ENCODE results near the gene TMBIM1.
A peak's percentile ranks its signal among the peaks of the same experiment; 100 is the strongest.
"Not testable (repeated sequence)": the region's sequence is repeated elsewhere in the genome, so short reads cannot be mapped to it uniquely, and the experiment has no call there.

Gene TMBIM1

DNA sequence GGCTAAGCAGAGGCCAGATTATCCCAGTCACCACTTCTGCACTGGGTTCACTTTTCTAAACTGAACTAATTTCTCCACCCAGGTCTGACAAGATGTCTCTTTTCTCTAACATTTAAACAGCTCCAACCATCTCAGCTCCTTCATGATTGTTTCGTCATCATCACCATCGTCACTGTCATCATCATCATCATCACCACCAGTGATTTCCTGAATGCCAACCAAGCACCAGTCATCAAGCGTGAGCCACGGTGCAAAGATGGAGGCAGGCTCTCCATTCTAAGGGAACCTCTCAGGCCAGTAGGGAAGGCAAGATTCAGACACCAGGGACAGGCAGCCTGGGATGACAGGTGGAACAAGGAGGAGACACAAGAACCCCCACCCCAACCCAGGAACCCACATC is 25.5 kb upstream of the TMBIM1 start:
- no peak for DNase-seq

DNA sequence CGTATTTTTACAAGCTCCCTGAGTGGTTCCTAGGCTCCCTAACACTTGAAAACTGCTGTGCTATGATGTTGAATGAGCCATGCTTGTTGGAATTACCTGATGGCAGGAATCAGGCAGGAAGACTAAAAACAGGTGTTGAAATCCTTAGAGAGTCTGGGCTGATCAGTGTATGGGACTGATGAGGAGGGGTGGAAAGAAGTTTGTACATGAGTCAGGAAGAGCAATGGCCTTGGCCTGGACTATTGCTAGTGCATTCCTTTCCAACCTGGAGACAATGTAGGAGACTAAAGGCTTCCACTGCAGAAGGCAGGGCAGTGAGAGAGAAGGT is 25.0 kb upstream of the TMBIM1 start:
- no peak for DNase-seq

DNA sequence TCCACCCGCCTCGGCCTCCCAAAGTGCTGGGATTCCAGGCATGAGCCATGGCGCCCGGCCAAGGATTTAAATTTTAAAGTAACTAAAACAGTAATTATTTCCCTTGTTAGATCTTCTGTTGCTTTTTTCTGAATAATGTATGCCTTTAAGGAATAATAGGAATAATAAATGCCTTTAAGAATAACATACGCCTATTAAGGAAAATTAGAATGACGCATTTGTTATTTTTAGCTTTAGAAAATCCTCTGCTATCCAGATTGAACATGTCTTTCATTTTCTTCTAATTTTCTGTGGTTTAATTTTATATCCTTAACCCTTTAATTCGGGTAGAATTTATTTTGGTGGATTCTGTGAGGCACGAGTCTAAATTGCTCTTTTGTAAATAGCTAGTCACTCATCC is 23.1 kb upstream of the TMBIM1 start:
- DNase-seq = no peak

DNA sequence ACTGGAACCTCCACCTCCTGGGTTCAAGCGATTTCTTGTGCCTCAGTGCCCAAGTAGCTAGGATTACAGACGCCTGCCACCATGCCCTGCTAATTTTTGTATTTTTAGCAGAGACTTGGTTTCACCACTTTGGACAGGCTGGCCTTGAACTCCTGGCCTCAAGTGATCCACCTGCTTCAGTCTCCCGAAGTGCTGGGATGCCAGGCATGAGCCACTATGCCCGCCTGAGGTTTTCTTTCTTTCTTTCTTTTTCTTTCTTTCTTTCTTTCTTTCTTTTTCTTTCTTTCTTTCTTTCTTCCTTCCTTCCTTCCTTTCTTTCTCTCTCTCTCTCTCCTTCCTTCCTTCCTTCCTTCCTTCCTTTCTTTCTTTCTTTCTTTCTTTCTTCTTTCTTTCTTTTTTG is 22.5 kb upstream of the TMBIM1 start:
- DNase-seq = not testable (repeated sequence)

DNA sequence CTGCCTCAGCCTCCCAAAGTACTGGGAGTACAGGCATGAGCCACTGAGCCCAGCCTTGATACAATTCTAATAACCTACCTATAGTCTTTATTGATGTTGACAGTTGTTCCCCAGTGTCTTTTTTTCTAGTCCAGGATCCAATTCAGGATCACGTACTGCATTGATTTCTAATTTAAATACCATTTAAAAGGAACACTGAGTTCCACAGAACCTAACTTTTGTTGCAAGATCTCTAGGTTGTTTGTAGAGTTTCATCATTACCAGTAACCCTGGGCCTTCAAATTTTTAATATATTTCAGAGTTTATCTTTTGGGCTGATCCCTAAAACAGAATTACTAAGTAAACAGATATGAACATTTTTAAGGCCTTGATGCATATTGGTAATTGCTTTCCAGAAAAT is 21.1 kb upstream of the TMBIM1 start:
- no peak for DNase-seq

DNA sequence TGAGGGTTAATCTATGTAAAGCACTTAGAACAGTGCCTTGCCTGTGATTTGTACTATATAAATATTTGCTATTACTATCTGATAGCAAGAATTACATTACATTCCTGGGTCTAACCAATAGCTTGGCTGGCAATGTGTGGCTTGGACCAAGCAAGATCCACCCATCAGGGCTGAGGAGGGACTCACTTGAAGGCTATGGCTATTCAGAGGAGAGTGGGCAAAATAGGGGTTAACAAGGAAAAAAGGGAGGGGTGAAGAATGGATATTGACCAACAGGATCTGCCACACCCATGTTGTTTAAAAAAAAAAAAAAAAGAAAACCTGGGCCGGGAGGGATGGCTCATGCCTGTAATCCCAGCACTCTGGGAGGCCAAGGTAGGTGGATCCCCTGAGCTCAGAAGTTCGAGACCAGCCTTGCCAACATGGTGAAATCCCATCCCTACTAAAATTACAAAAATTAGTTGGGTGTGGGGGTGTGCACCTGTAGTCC is 20.0 kb upstream of the TMBIM1 start:
- DNase-seq = no peak

DNA sequence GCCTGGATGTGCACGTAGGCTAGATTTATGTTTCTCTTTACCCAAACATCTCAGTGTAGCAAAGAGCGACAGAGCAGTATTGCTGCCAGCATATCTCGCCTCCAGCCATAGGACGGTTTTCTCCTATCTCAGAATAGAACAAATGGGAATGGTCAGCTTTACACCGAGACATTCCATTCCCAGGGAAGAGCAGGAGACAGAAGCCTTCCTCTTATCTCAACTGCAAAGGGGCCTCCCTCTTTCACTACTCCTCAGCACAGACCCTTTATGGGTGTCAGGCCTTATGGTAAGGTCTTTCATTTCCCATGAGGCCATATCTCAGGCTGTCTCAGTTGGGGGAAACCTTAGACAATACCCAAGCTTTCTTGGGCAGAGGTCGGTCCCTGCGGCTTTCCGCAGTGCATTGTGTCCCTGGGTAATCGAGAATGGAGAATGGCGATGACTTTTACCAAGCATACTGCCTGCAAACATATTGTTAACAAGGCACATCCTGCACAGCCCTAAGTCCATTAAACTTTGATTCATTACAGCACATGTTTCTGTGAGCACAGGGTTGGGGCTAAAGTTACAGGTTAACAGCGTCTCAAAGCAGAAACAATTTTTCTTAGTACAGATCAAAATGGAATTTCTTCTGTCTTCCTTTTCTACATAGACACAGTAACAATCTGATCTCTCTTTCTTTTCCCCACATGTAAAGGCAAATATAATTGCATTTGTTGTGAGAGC is 19.4 kb upstream of the TMBIM1 start:
- DNase-seq = not testable (repeated sequence)

DNA sequence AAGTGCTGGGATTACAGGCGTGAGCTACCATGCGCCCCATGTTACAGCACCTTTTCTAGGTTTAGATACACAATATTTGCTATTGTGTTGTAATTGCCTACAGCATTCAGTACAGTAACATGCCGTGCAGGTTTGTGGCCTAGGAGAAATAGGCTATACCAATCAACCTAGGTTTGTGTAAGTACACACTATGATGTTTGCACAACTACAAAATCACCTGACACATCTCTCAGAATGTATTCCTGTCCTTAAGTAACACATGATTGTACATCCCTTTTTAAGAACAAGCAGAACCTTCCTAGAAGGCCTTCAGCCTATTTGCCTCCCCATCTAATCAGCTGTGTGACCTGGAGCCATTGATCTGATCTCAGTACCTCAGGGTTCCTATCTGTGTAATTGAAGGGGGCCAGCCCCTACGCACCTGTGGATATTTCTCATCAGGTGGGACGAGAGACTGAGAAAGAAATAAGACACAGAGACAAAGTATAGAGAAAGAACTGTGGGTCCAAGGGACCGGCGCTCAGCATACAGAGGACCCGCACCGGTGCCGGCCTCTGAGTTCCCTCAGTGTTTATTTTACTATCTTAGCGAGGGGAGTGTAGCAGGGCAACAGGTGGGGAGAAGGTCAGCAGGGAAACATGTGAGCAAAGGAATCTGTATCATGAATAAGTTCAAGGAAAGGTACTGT is 18.7 kb upstream of the TMBIM1 start:
- no peak for DNase-seq

DNA sequence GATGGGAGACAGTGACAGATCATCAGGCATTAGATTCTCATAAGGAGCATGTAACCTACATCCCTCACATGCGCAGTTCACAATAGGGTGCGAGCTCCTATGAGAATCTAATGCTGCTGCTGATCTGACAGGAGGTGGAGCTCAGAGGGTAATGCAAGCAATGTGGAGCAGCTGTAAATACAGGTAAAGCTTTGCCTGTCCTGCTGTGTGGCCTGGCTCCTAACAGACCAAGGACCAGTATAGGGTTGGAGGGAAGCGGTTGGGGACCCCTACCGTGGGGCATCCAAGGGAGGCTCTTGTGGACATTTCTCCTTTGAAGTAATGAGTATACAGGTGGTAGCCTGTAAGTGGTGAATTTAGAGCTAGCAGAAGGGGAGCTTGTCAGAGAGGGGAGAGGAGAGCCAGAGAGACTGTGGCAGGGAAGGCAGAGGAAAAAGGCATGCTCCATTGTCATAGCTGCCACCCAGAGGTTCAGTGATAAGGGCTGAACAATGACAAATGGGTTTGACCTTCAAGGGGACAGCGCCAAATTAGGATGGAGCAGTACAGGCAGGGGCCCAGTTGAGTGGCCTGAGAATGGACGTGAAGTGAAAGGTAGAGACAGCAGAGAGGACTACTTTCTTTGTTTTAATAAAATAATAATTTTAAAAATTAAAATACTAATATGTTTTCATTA is 15.2 kb upstream of the TMBIM1 start:
- no peak for DNase-seq

DNA sequence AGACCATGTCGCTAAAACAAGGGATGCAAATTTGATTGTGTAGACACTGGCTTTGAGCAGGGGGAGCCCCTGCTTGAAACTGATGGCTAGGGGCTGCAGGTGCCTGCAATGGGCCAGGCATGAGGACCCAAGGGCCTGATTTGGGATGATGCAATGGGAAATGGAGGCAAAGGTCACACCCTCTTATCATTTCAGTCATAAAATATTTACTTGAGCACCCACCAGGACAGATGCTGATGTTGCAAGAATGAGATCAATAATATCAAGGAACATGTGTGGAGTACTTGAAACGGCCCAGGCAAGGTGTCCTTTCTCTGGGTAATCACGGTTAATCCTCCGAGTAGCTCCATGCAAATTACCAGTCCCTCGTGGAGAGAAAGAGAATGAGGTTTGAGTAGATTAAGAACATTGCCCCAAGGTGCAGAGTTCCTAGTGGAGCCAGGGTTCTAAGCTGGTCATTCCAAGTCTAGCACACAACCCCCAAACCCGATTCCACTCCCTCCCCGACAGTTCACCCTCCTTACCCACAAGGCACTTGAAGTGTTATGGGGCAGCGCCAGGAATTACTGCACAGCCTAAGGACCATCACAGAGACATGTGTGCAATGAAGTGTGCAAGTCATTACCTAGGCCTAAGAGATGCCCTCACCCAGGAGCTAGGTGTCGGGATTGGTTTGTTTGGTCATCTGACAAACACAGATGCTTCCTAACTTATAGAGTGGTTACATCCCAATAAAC is 14.0 kb upstream of the TMBIM1 start:
- no peak for DNase-seq

DNA sequence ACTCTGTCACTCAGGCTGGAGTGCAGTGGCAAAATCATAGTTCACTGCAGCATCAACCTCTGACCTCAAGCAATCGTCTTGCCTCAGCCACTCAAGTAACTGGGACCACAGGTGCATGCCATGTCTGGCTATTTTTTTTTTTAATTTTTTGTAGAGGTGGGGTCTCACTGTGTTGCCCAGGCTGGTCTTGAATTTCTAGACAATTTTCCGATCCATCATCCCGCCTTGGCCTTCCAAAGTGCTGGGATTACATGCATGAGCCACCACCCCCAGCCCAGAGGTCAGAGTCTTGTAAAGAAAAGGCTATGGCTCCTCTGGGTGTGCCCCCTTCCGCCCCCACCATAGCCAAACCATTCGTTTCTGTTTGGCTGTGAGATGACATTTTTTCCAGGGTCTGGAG is 13.1 kb upstream of the TMBIM1 start:
- DNase-seq = no peak

DNA sequence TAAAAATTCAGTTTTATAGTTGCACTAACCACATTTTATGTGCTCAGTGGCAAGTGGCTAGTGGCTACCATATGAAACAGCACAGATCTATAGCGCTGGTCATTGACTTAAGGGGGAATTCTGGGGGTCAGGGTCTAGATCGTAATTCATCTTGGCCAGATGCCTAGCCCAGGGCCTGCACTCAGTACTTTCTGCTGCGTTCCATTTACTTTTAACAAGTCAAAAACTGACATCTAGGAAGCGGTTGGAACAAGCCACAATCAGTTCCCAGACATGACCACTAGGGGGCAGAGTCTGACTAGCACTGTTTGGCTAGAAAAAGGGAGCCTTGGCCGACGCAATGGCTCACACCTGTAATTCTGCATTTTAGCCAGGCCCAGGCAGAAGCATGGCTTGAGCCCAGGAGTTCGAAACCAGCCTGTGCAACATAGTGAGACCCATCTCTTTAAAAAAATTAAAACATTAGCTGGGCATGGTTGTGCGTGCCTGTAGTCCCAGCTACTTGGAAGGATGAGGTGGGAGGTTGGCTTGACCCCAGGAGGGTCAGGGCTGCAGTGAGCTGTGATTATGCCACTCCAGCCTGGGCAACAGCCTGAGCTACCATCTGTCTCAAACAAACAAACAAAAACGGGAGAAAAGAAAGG is 9.0 kb upstream of the TMBIM1 start:
- peak; percentile 91 for DNase-seq

DNA sequence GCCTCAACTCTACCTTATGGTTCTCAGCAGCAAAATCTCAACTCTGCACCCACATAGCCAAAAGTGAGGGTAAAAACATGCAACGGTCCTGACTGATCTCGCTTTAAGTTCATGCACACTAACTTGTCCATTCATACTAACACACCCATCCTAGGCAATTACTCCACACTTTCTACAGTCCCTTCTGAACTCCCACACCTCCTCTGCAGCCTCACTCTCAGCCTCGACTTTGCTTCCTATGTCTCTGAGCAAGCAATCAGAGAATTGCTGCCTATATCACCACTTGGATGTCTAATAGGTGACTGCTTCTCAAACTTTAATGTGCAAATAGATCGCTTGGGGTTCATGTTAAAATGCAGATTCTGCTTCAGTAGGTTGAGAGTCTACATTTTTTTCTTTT is 7.8 kb upstream of the TMBIM1 start:
- DNase-seq = no peak

DNA sequence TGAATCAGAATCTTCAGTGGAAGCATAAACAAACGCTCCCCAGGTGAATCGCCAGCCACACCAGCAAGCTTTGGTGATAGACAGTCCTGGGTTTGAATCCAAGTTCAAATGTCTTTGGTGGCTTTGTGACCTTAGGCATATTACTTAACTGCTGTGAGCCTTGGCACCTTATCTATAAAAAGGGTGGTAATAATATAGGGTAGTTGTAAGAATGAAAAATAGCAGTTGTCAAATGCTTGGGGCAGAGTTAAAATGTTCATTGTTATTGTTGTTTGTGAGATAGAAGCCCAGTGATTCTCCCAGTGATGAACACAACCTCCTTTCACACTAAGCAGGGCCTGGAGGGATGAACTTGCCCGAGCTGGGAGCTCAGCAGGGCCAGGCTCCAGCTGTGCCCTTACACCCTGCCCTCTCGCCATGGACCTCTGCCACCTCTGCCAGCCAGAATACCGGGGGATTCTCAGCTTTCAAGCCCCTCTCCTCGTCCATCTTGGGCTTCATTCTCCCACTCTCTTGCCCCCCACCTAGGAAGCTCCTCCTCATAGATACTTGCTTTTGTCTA is 6.1 kb upstream of the TMBIM1 start:
- DNase-seq = no peak

DNA sequence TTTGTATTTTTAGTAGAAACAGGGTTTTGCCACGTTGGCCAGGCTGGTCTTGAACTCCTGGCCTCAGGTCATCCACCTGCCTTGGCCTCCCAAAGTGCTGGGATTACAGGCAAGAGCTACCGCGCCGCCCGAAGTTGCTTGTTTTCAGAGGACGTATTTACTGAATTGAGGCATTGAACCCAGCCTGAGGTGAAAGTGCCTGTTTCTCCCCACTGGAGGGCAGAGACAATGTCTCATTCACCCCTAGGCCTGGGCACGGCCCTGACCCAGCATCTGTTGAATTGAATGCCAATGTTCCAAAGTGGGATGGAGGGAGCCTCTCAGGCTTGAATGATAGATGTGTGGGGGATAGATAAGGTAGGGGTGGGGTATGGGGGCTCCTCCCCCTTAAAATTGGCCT is 4.5 kb upstream of the TMBIM1 start:
- DNase-seq = no peak

DNA sequence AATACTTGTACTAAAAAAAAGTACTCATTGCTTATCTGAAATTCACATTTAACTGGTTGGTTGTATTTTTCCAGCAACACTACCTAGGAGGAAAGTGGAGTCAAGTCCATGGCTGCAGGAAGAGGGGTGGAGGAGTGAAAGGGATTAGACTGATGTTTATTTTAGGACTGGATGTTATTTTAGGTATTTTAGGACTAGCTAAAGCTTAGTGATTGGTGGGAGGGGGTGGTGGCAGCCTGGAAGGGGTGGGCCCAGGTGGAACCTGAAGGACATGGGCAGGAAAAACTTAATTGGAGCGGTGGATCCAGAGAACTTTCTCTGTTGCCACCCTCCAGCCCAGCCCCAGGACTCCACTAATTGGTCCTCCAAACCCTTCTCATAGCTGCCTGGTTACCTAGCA is 3.9 kb upstream of the TMBIM1 start:
- DNase-seq = no peak

DNA sequence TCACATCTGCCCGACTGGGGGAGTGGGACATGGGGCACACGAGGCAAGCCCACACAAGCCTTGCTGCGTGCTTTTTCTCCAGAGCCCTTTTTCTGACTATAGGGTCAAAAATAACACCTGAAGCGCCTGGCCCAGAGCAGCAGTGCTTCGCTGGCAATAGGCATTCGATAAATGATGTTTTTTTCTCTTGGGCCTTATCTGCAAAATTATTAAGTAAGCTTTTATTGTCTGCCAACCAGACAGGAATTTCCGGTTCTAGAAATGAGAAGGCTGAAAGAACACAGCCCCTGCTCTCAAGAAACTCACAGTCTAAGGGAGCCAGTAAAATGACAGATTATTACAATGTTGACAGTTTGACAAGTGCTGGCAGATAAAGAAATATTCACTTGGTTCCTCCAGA is 2.7 kb upstream of the TMBIM1 start:
- DNase-seq = no peak

DNA sequence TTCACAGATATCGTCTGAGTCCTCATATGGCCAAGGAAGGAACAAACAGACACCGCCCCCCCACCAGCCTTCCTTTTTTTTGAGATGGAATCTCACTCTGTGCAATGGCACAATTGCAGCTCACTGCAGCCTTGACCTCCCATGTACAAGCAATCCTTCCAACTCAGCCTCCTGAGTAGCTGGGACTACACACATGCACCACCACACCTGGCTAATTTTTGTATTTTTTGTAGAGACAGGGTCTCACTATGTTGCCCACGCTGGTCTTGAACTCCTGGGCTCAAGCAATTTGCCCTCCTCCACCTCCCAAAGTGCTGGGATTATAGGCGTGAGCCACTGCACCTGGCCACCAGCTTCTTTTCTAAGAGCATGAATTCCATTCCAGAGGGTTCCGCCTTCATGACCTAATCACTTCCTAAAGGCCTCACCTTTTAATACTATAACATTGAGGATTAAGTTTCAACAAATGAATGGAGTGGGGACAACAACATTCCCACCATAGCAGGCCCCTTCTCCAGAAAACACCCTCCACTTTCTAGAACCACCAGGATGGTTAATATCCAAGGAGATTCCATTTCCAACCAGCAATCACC is 2.2 kb upstream of the TMBIM1 start:
- DNase-seq = no peak

DNA sequence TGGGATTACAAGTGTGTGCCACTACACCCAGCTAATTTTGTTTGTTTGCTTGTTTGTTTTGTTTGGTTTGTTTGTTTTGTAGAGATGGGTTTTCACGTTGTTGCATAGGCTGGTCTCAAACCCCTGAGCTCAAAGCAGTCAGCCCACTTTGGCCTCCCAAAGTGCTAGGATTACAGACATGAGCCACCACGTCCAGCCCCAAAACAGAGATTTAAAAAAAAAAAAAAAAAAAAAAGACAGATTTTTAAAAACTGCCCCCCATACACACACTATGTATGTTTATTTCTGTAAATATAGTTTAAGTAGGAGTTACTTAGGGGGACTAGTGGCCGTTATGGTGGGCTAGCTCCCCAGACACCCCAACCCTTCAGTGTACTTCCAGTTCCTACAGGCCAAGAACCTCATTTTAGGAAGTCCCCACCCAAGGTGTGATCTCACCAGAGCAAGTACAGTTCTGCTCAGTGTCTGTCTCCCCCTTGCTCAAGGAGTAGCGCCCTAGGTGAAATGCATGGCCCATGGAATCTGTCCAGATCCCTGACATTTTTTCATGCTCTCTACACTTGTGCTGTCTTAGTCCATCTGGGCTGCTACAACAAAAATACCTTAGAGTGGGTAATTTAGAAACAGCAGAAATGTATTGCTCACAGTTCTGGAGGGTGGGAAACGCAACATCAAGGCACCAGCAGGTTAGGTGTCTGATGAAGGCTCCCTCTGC is 1.6 kb upstream of the TMBIM1 start:
- no peak for DNase-seq

DNA sequence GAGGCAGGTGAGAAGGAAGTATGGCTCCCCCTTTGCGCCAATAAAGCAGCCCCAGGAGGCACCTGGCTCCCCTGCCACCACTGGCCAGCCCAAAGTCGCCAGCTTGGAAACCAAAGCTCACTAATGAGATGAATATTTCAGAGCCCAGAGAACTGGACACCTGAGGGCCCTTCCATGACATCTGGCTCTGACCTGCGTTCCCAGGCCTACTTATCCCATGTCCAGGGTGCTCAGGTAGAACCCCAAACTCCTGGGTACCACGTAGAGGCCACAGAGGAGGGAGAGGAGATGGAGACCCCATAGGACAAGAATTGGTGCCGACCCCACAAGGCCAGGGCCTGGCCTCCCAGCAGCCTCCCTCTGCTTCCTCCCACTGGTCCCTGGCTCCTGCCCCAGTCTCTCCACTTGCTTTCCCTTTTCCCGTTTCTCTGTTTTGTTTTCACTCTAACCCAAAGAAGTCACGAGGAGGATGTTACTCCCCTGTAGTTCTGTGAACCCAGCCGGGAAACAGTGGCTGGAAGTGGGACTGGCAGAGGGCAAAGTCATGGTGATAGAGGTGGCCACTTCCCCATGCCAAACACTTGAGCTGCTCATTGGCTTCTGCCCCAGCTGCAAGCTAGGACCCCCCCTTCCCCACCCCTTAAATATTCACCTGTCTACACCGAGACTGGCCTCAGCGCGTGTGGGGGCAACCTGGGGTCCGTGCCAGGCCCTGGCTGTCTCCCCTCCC is 820 bp downstream of the TMBIM1 start:
- no peak for DNase-seq
